ENCODE measurements around the gene LRP1.

Gene LRP1

DNA sequence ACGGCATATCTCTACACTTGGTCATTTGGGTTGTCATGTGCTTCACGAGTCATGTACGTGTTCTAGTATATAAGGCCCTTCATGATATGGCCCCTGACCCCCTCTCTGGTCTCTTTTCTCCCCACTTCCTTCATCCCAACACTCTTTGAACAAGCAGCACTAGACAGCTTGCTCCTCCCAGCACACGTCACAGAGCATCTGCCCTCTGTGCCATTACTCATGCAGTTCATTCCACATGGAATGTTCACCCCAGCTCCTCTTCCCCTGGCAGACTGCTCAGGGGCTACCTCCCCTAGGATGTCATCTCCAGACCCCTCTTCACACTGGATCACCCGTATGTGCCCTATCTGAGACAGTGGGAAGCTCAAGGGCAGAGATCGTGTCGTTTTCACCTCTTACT lies 33.2 kb downstream of the LRP1 start:
- no peak for DNase-seq (ENCODE audit: low read depth)
- TF ChIP-seq, protein P1, sequence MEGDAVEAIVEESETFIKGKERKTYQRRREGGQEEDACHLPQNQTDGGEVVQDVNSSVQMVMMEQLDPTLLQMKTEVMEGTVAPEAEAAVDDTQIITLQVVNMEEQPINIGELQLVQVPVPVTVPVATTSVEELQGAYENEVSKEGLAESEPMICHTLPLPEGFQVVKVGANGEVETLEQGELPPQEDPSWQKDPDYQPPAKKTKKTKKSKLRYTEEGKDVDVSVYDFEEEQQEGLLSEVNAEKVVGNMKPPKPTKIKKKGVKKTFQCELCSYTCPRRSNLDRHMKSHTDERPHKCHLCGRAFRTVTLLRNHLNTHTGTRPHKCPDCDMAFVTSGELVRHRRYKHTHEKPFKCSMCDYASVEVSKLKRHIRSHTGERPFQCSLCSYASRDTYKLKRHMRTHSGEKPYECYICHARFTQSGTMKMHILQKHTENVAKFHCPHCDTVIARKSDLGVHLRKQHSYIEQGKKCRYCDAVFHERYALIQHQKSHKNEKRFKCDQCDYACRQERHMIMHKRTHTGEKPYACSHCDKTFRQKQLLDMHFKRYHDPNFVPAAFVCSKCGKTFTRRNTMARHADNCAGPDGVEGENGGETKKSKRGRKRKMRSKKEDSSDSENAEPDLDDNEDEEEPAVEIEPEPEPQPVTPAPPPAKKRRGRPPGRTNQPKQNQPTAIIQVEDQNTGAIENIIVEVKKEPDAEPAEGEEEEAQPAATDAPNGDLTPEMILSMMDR (IDR thresholded peaks at IDR 0.05; ENCODE audit: low read depth, low read length, missing control alignments): no peak
- no peak overlapping the region for H3K4me3 ChIP-seq (ENCODE audit: low read depth, low read length)

DNA sequence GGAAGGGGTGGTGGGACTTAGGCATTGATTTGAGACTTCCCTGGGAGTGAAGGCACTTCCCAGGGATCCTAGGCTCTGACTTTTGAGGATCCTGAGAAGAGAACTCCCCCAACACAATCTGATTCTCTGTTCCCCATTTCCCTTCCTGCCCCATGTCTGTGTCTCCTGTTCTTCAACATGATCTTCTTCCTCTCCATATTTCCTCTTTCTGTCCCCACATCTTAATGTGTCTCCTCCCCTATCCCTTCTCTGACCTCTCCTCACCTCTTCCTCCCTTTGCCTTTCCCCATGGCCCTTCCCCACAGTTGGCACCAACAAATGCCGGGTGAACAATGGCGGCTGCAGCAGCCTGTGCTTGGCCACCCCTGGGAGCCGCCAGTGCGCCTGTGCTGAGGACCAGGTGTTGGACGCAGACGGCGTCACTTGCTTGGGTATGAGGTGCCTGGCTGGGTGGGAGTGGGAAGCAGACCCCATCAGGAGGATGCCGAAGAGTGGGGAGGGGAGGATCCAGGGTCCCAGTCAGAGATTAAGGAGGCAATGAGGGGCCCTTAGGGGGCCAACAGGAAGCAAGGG lies 34.4 kb downstream of the LRP1 start:
- no peak overlapping the region for H3K4me3 ChIP-seq (ENCODE audit: low read depth, low read length)
- DNase-seq (ENCODE audit: low read depth): no peak
- TF ChIP-seq, protein P1 (IDR thresholded peaks at IDR 0.05; ENCODE audit: low read depth, low read length, missing control alignments): no peak

DNA sequence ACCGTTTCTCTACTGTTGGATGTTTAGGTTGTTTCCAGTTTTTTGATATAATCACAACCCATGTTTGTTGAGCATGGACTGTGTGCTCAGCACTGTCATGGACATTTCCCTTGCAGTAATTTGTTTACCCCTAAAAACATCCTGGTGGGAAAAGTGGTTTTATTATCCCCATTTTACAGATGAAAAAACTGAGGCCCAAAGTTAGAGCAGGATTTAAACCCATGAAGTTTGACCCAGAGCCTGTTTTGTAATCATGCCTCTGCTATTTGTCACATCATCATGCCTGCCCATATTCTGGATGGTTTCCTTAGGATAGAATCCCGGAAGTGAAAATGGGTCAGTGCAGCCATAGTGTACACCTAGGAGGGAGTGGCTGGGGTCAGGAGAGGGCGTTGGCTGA lies 36.2 kb downstream of the LRP1 start:
- TF ChIP-seq, protein P1 (IDR thresholded peaks at IDR 0.05; ENCODE audit: low read depth, low read length, missing control alignments): no peak
- no peak overlapping the region for H3K4me3 ChIP-seq (ENCODE audit: low read depth, low read length)
- DNase-seq (ENCODE audit: low read depth): no peak

- TF ChIP-seq, protein P1 (IDR thresholded peaks at IDR 0.05; ENCODE audit: low read depth, low read length, missing control alignments): no peak
Measured at GRCh38 chr12:57164966-57165625, 36.8 kb downstream of the LRP1 start.

GRCh38 chr12:57165741-57166140 lies 37.5 kb downstream of the LRP1 start:
- no peak overlapping the region for H3K4me3 ChIP-seq (ENCODE audit: low read depth, low read length)
- TF ChIP-seq, protein P1 (IDR thresholded peaks at IDR 0.05; ENCODE audit: low read depth, low read length, missing control alignments): no peak
- no peak for DNase-seq (ENCODE audit: low read depth)

More at GRCh38 chr12:57164966-57165625, 36.8 kb downstream of the LRP1 start:
- no peak for DNase-seq (ENCODE audit: low read depth)
- no peak overlapping the region for H3K4me3 ChIP-seq (ENCODE audit: low read depth, low read length)

DNA sequence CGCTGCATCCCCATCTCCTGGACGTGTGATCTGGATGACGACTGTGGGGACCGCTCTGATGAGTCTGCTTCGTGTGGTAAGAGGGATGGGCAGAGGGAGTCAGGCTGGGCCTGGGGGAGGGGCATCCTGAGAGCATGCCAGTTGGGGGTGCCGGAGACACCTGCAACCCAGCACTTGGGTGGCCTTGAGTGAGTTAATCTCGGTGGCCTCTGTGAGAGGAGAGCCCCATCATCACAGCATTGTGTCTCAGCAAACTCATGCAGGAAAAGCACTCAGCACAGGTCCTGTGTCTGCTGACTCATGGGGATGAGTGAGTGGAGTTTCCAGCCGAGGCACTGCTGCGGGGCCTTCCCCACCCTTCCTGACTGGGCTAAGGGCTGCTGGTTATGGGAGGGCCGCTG lies 38.7 kb downstream of the LRP1 start:
- no peak overlapping the region for H3K4me3 ChIP-seq (ENCODE audit: low read depth, low read length)
- no peak for DNase-seq (ENCODE audit: low read depth)
- TF ChIP-seq, protein P1 (IDR thresholded peaks at IDR 0.05; ENCODE audit: low read depth, low read length, missing control alignments): no peak

DNA sequence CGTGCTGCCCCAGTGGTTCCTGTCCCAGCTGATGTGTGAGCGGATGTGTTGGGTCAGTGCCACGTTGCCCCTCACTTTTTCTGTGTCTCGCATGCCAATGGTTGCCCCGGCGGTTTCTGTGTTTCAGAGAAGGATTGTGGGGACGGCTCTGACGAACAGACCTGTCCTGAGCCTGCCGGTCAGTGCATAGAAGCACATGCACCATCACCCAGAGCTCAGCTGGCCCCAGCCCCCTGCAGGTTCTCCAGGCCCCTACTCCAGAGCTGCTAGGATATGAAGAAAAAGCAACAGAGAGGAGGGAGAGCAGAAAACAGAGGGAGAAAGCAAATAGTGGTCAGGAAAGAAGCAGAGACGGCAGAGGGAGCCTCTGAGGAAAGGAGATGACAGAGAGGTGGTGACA lies 39.8 kb downstream of the LRP1 start:
- no peak for DNase-seq (ENCODE audit: low read depth)
- TF ChIP-seq, protein P1 (IDR thresholded peaks at IDR 0.05; ENCODE audit: low read depth, low read length, missing control alignments): no peak
- H3K4me3 ChIP-seq (ENCODE audit: low read depth, low read length): no peak overlapping the region
